ENCODE measurements around the gene AKT1S1.

Gene AKT1S1

GRCh38 chr19:49869009-49869483, 8.1 kb downstream of the AKT1S1 start:
- peak; percentile 65 for DNase-seq (ENCODE audit: low read depth)

GRCh38 chr19:49866933-49867782, 10.0 kb downstream of the AKT1S1 start, which contains the start of gene PNKP:
TSS of gene PNKP (minus strand) at chr19:49867576. CDS start at chr19:49867204, 372 bp downstream.
- peak; percentile 85 for DNase-seq (ENCODE audit: low read depth)

GRCh38 chr19:49864890-49865289, 12.3 kb downstream of the AKT1S1 start:
- DNase-seq (ENCODE audit: low read depth): no peak

GRCh38 chr19:49863935-49864320, 13.2 kb downstream of the AKT1S1 start:
- no peak for DNase-seq (ENCODE audit: low read depth)

GRCh38 chr19:49863254-49863934, 13.8 kb downstream of the AKT1S1 start:
- DNase-seq (ENCODE audit: low read depth): no peak

GRCh38 chr19:49862391-49863253, 14.5 kb downstream of the AKT1S1 start:
- DNase-seq (ENCODE audit: low read depth): no peak

GRCh38 chr19:49861541-49862378, 15.4 kb downstream of the AKT1S1 start:
- no peak for DNase-seq (ENCODE audit: low read depth)

GRCh38 chr19:49861107-49861506, 16.0 kb downstream of the AKT1S1 start:
- no peak for DNase-seq (ENCODE audit: low read depth)

- DNase-seq (ENCODE audit: low read depth): no peak
Observed at GRCh38 chr19:49860336-49861102, 16.6 kb downstream of the AKT1S1 start.

GRCh38 chr19:49859682-49860335, 17.3 kb downstream of the AKT1S1 start:
- DNase-seq (ENCODE audit: low read depth): no peak

GRCh38 chr19:49858088-49858985, 18.8 kb downstream of the AKT1S1 start:
- DNase-seq (ENCODE audit: low read depth): no peak

- DNase-seq (ENCODE audit: low read depth): no peak
Observed at GRCh38 chr19:49857838-49858087, 19.4 kb downstream of the AKT1S1 start.

- DNase-seq (ENCODE audit: low read depth): no peak
Observed at GRCh38 chr19:49857061-49857837, 19.9 kb downstream of the AKT1S1 start.

GRCh38 chr19:49856574-49857021, 20.6 kb downstream of the AKT1S1 start:
- DNase-seq (ENCODE audit: low read depth): no peak

- DNase-seq (ENCODE audit: low read depth): no peak
Observed at GRCh38 chr19:49855676-49856573, 21.2 kb downstream of the AKT1S1 start.

- DNase-seq (ENCODE audit: low read depth): no peak
Observed at GRCh38 chr19:49855277-49855675, 21.9 kb downstream of the AKT1S1 start.

Measured in stimulated activated CD8-positive, alpha-beta memory T cell treated with anti-CD3 and anti-CD28 coated beads, Interleukin-7, amount 100 ng/mL, for 24 hours (primary cell).